Esophagus muscularis mucosa (tissue), 4 donors: ENCODE data around the gene IRX3. TPM values are rescaled to one million over a fixed set of nuclear protein-coding genes. Genes with fewer than 3 reads are reported as not detected.

Source experiments
- DNase-seq: peaks from one replicate; pipeline ENCODE4 v3.0.0-alpha.2; 2017; ENCODE audit errors: extremely low spot score
- H3K27ac ChIP-seq, 4 donors: fragments of 200-600 bp; sonication (generic); replicated peaks in 1 of 4; 1 replicate in 3 of 4; 2 replicates in 1 of 4; pipeline ENCODE4 v1.5.1; 2016 to 2019; ENCODE audit warnings: mild to moderate bottlenecking in 1 of 4
- H3K27me3 ChIP-seq, 4 donors: fragments of 200-600 bp; sonication (generic); one replicate each; pipeline versions ENCODE4 v1.5.1 to v1.6.0; 2016 to 2019
- H3K36me3 ChIP-seq, 4 donors: fragments of 200-600 bp; sonication (generic); one replicate each; pipeline ENCODE4 v1.5.1; 2016 to 2019
- H3K4me1 ChIP-seq, 4 donors: fragments of 200-600 bp; sonication (generic); one replicate each; pipeline ENCODE4 v1.5.1; 2016 to 2019
- H3K4me3 ChIP-seq, 4 donors: fragments of 200-600 bp; sonication (generic); 1 replicate in 2 of 4; 2 replicates in 2 of 4; pipeline ENCODE4 v1.5.1; 2016 to 2019; ENCODE audit warnings: mild to moderate bottlenecking in 4 of 4, moderate library complexity in 1 of 4
- H3K9me3 ChIP-seq, 4 donors: fragments of 200-600 bp; sonication (generic); 1 replicate in 3 of 4; 2 replicates in 1 of 4; pipeline ENCODE4 v1.5.1; 2016 to 2019
- EP300 ChIP-seq: sonication (generic); formaldehyde crosslinking; IDR thresholded peaks from one replicate; pipeline ENCODE4 v1.6.1; 2017; ENCODE audit warnings: antibody characterized with exemption
- POLR2A ChIP-seq: fragments of 450-650 bp; IDR thresholded peaks from one replicate; pipeline ENCODE4 v1.6.1; 2017; ENCODE audit warnings: antibody characterized with exemption, moderate library complexity, mild to moderate bottlenecking, low read depth
- POLR2AphosphoS5 ChIP-seq, 2 donors: sonication (generic); formaldehyde crosslinking; IDR thresholded peaks; one replicate each; pipeline ENCODE4 v1.6.1; 2017; ENCODE audit warnings: antibody characterized with exemption in 2 of 2
- WGBS: methylation state at CpG from one replicate; pipeline ENCODE4 v1.1.5; 2018; 5-methylcytosine and 5-hydroxymethylcytosine counted together
- intact Hi-C: fragments of 100-400 bp; cut with DNase I; formaldehyde crosslinking; loops from one replicate; pipeline ENCODE4 v1.15.1; 2023
- total RNA-seq, 4 donors: library from RNA; depleted of rRNA; stranded (reverse); fragments of >200 nt; gene quantifications; one replicate each; pipeline versions ENCODE4 v1.1.0 to v1.2.1, GENCODE V29; 2016
- TF ChIP-seq, protein P1 (sequence below), 3 experiments: fragments of 200-600 bp in 2 of 3; fragments of 450-650 bp in 1 of 3; sonication (generic) in 2 of 3; IDR thresholded peaks; one replicate each; pipeline ENCODE4 v1.5.1; 2017 to 2019; ENCODE audit warnings: antibody characterized with exemption in 3 of 3, mild to moderate bottlenecking in 2 of 3, moderate library complexity in 1 of 3

Gene IRX3
- total RNA-seq = 1 to 10 TPM in 2 of 4 donors, under 1 TPM in 2; 0.39 to 1.7 (median 1.1) TPM

DNA sequence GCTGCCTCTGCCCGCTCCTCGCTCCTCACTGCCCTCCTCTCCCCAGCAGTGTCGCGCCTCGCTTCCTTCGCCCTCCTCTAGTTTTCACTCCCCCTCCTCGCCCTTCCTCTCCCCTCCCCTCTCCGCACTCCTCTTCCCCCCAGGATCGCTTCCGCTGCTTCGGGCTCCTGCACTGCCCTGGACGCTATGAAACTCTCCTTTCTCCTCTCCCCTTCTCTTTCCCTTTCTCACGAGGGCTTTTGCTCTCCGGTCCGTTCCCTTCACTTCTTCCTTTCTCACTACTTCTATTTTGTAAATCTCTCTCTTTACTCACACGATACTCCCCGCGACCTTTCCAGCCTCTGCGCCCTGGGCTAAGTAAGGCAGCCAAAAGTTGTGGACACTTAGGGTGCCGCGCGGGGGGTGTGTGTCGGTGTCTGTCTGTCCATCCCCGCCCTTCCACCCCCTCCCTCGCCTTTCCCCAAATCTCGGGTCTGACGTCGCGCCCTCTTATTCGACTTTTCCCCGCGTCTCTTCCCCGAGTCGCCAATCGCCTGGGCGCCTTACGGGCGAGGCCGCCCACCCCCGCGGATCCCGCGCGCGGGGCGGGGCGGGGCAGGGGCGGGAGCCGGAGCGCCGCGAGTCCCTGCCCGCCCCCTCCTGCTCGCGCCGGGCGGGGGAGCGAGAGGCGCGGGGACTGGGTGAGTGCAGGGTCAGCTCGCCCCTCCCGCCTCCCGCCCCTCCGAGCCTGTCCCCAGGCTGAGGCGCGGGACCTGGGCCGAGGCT lies at the start of gene IRX3:
Gene IRX3, minus strand, starts transcription at position 422 of the 765 bp plus-strand sequence. CDS start 737 bp downstream, outside the sequence.
- WGBS = under 1% methylated on average over 36 of the region's 67 CpGs
- H3K4me1 ChIP-seq = peaks cover 31 to 90% (median 83%) of the 10 kb centered on the region in 4 donors

GRCh38 chr16:54335230-54335629 lies 48.6 kb upstream of the IRX3 start:
- no peaks in the 10 kb centered on the region for H3K4me1 ChIP-seq
- intact Hi-C loops = no loop called here
- no peaks in the 10 kb centered on the region for H3K9me3 ChIP-seq
- H3K36me3 ChIP-seq = no peaks in the 10 kb centered on the region
- TF ChIP-seq POLR2AphosphoS5 (IDR thresholded peaks at IDR 0.05) (no peak), EP300 (no peak), POLR2A (no peak)
- TF ChIP-seq, protein P1, sequence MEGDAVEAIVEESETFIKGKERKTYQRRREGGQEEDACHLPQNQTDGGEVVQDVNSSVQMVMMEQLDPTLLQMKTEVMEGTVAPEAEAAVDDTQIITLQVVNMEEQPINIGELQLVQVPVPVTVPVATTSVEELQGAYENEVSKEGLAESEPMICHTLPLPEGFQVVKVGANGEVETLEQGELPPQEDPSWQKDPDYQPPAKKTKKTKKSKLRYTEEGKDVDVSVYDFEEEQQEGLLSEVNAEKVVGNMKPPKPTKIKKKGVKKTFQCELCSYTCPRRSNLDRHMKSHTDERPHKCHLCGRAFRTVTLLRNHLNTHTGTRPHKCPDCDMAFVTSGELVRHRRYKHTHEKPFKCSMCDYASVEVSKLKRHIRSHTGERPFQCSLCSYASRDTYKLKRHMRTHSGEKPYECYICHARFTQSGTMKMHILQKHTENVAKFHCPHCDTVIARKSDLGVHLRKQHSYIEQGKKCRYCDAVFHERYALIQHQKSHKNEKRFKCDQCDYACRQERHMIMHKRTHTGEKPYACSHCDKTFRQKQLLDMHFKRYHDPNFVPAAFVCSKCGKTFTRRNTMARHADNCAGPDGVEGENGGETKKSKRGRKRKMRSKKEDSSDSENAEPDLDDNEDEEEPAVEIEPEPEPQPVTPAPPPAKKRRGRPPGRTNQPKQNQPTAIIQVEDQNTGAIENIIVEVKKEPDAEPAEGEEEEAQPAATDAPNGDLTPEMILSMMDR (IDR thresholded peaks at IDR 0.05) = no peak
- no peak overlapping the region for H3K27ac ChIP-seq
- WGBS = 81% methylated on average over 3 of the region's 3 CpGs
- peaks cover 0 to 37% (median 0%) of the 10 kb centered on the region in 4 donors for H3K27me3 ChIP-seq
- no peak for DNase-seq
- H3K4me3 ChIP-seq = no peak overlapping the region

More for the DNA sequence above, at the start of gene IRX3:
- Histone ChIP-seq H3K27me3 (peaks cover 14 to 100% (median 85%) of the 10 kb centered on the region in 4 donors), H3K4me3 (peak within 1 kb of the TSS; percentile 53 to 65 (median 56)), H3K9me3 (no peaks in the 10 kb centered on the region), H3K27ac (peak within 1 kb of the TSS in 2 of 4 donors; percentile 49 to 52), H3K36me3 (no peaks in the 10 kb centered on the region)
- no peak for DNase-seq
- no peak for TF ChIP-seq POLR2A
- peak in 1 of 2 donors; percentile 16 for TF ChIP-seq POLR2AphosphoS5 (IDR thresholded peaks at IDR 0.05)
- TF ChIP-seq, protein P1 (IDR thresholded peaks at IDR 0.05) = no peak
- TF ChIP-seq EP300 = no peak
- intact Hi-C loops = loop anchor here (10.0 kb wide), 2 partner anchors 512 to 648 kb away; partner anchors contain the start of gene IRX5

DNA sequence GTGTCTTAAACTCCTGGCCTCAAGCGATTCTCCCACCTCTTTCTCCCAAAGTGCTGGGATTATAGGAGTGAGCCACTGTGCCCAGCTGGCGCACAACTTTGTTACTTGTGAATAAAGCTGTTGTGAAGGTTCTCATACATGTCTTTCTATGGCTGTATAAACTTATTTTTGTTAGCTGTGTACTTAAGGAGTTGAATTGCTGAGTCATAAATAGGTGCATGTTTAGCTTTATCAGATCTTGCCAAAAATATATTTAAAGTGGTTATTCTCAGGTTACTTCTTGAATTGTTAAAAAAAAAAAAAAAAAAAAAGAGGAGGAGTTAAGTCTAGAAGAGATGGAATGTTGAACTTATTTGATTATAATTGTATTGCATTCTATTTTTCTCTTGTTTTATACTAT lies 47.6 kb upstream of the IRX3 start:
- no peak for DNase-seq
- 96% methylated on average over 2 of the region's 2 CpGs for WGBS
- Histone ChIP-seq H3K9me3 (no peaks in the 10 kb centered on the region), H3K4me1 (no peaks in the 10 kb centered on the region), H3K27me3 (peaks cover 0 to 34% (median 0%) of the 10 kb centered on the region in 4 donors), H3K27ac (no peak overlapping the region), H3K4me3 (no peak overlapping the region), H3K36me3 (no peaks in the 10 kb centered on the region)
- intact Hi-C loops = no loop called here
- TF ChIP-seq, protein P1 (IDR thresholded peaks at IDR 0.05) = no peak
- TF ChIP-seq EP300 (no peak), POLR2AphosphoS5 (IDR thresholded peaks at IDR 0.05) (no peak), POLR2A (no peak)

- 64% methylated on average over 6 of the region's 7 CpGs for WGBS
These were observed 44.8 kb upstream of the IRX3 start for GRCh38 chr16:54331241-54332002.

More at GRCh38 chr16:54331241-54332002, 44.8 kb upstream of the IRX3 start:
- TF ChIP-seq POLR2AphosphoS5 (IDR thresholded peaks at IDR 0.05) = no peak
- TF ChIP-seq, protein P1 (IDR thresholded peaks at IDR 0.05) = no peak
- no peak for TF ChIP-seq POLR2A
- no peak for TF ChIP-seq EP300
- Histone ChIP-seq H3K27ac (no peak overlapping the region), H3K36me3 (no peaks in the 10 kb centered on the region), H3K9me3 (no peaks in the 10 kb centered on the region), H3K27me3 (peaks cover 0 to 42% (median 0%) of the 10 kb centered on the region in 4 donors), H3K4me1 (no peaks in the 10 kb centered on the region), H3K4me3 (no peak overlapping the region)
- no peak for DNase-seq
- intact Hi-C loops = no loop called here
